GM12873 (cell line): ENCODE measurements around the gene PIP5K1C.

Experiments used
- TF ChIP-seq, protein P1 (sequence below): IDR thresholded peaks from 2 replicates; pipeline ENCODE4 v1.5.1; 2012; ENCODE audit warnings: low read depth, mild to moderate bottlenecking, moderate library complexity, low read length, control low read depth; ENCODE audit not compliant: insufficient read depth; ENCODE audit errors: missing control alignments

PIP5K1C gene

DNA sequence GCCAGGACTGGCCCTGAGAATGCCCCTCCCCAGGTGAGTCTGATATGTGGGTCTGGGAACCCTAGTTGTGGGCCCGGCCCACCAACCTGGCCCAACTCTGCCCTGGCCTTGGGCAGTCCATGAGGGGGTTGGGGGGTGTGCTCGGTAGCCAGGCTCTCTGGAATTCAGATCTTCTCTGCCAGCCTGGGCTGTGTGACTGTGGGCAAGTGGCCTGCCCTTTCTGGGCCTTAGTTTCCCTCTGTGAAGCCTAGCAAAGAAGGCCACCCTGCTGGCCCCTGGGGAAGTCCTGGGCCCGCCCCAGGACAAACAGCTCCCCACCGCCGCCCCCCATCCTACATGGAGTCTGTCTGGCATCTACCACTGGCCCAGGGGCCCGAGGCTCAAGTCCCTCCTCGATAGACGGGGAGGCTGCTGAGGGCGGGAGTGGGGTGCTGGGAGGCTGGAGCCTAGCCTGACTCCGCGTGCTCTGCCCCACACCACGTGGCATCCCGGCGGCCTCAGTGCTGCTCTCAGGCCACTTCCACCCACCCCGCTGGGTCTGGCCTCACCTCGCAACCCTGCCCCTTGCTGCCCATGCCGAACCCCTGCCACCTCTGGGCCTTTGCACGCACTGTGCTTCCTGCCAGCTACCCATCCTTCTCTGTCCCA is 85.3 kb downstream of the PIP5K1C start:
- TF ChIP-seq, protein P1, sequence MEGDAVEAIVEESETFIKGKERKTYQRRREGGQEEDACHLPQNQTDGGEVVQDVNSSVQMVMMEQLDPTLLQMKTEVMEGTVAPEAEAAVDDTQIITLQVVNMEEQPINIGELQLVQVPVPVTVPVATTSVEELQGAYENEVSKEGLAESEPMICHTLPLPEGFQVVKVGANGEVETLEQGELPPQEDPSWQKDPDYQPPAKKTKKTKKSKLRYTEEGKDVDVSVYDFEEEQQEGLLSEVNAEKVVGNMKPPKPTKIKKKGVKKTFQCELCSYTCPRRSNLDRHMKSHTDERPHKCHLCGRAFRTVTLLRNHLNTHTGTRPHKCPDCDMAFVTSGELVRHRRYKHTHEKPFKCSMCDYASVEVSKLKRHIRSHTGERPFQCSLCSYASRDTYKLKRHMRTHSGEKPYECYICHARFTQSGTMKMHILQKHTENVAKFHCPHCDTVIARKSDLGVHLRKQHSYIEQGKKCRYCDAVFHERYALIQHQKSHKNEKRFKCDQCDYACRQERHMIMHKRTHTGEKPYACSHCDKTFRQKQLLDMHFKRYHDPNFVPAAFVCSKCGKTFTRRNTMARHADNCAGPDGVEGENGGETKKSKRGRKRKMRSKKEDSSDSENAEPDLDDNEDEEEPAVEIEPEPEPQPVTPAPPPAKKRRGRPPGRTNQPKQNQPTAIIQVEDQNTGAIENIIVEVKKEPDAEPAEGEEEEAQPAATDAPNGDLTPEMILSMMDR = no peak

- TF ChIP-seq, protein P1 = no peak
Measured at GRCh38 chr19:3613818-3614661, 86.2 kb downstream of the PIP5K1C start.

DNA sequence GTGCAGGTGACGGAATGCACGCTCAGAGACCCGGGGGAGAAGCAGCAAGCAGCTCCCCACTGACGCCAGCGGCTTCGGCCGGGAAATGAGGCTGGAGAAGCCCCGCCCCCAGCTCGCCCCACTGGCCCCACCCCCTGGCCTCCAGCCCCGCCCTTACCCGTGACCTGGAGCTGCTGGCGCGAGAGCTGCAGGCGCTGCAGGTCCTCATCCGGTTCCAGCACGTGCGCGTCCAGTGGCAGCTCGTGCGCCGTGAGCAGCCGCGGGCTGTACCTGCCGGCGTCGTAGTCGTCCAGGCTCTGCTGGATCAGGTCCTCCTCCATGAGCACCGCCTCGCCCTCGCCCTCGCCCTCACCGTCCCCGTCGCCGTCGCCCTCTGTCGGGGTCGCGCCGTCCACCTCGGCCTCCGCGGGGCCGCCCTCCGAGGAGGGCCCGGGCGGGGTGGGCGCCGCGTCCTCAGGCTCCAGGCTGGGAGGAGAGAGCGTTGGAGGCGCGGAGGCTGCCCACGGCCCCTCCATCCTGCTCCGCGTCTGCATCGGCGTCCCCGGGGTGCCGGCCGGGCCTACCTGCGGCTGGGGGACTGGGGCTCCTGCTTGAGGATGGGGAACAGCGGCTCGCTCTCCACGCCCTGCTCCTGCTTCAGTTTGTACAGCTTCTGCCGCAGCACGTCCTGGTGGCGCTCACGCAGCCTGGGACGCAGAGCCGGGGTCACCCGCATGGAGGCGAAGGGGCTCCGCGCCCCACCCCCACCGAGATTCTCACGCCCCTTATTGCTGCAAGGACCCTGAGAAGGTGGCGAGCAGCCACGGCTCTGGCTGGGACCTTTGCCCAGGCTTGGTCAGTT is 87.1 kb downstream of the PIP5K1C start:
- TF ChIP-seq, protein P1 = no peak

GRCh38 chr19:3612330-3612729 is 87.9 kb downstream of the PIP5K1C start:
- TF ChIP-seq, protein P1 = no peak

DNA sequence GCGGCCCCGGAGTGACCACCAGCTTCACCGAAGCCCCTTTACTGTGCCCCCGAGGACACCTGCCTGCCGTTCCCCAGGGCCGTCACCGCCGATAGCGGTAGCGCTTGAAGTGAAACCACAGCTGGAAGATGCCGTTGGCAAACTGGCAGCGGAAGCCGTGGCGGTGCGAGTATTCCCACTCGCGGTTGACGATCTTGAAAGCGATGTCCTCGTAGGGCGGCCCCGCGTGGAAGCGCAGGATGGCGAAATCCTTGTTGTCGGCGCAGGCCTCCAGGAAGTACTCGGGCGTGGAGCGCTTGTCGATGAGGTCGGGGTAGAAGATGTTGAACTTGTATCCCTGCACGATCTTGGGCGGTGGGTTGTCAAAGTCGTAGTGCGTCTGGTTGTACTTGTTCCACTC is 88.4 kb downstream of the PIP5K1C start:
- TF ChIP-seq, protein P1 = no peak

GRCh38 chr19:3610745-3611717 is 89.2 kb downstream of the PIP5K1C start:
- TF ChIP-seq, protein P1 = no peak
